ENCODE data around the gene STEAP2.
"Not testable (repeated sequence)": the region's sequence is repeated elsewhere in the genome, so short reads cannot be mapped to it uniquely, and the experiment has no call there.

STEAP2 gene

DNA sequence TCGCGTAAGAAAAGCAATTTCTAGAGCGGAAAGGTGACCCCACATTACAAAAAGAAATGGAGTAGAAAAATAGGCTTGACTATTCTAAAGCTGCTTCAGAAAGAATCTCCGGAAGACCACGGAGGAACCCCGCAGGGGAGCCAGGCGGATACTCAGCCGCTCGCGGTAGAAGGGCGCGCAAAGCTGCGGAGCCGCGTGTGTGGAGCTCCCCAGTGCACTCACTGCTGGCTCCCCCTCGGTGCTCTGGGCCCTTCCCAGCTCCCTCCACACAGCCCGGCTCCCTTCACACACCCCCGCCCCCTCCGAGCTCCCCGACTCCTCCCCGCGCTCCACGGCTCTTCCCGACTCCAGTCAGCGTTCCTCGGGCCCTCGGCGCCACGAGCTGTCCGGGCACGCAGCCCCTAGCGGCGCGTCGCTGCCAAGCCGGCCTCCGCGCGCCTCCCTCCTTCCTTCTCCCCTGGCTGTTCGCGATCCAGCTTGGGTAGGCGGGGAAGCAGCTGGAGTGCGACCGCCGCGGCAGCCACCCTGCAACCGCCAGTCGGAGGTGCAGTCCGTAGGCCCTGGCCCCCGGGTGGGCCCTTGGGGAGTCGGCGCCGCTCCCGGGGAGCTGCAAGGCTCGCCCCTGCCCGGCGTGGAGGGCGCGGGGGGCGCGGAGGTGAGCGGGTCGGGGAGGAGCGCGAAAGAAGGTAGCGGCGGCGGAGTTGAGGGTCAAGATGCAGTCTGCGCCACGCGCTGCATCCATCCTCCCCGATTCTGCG lies at the start of gene STEAP2:
Gene STEAP2, plus strand, starts transcription at position 350 of the 758 bp plus-strand sequence. CDS start 13,343 bp downstream, outside the sequence.
- FAIRE-seq, result no peak

DNA sequence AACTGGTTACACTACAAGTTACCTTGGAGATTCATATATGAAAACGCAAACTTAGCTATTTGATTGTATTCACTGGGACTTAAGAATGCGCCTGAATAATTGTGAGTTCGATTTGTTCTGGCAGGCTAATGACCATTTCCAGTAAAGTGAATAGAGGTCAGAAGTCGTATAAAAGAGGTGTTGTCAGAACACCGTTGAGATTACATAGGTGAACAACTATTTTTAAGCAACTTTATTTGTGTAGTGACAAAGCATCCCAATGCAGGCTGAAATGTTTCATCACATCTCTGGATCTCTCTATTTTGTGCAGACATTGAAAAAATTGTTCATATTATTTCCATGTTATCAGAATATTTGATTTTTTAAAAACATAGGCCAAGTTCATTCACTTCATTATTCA lies 48.0 kb upstream of the STEAP2 start:
- no peak for FAIRE-seq

DNA sequence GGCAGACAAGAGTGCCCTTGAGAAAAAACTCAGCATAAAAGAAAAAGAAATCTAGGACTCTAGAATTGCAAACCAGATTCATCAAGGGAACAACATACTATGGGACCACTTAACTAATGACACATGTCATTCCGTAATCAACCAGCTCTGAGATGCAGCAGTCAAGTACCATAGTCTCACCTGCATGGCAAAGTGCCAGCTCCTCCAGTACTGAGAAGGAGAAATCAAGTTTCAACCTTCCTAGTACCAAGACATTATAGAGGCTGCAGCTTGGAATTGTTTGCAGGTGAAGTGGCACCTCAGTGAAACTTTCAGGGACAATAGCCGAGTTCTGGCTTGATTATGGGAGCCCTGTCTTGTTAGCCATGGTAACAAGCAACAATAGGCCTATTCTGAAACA lies 45.8 kb upstream of the STEAP2 start:
- no peak for FAIRE-seq

DNA sequence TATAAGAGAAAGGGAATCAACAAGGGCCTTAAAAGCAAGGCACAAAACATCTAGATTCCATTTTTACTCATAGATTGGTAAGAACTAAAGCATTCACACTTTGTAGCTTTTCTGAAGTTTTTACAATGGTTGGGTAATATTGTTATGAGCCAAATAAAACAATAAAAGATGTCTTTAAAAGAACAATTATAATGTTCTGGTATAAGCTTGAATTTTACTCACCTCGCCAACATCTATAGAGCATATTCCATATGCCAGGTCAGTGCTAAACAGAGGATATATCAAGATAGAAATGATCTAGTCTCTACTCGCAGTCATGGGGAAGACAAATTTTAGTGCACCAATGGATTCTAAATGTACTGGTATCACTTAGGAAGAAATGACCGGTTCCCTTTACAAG lies 45.4 kb upstream of the STEAP2 start:
- no peak for FAIRE-seq

DNA sequence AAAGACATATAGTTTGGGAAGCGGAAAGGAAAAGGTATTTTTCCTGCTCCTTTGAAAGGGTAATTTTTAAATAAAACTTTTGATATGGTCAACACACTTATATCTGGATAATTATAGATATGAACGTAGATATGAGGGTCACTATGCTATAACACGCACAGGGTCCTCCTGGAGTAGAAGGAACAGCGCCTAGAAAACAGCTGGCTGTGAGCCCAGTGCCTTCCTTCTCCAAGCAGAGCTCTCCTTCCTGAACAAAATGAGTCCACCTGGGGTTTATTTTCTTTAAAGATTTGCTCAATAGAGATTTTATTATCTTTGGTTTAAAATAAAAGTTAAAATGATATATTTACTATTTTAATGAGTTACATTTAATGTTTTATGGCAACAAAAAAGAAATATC lies 44.2 kb upstream of the STEAP2 start:
- no peak for FAIRE-seq

GRCh38 chr7:90169891-90170290 lies 41.6 kb upstream of the STEAP2 start:
- FAIRE-seq, result no peak

GRCh38 chr7:90172121-90172520 lies 39.4 kb upstream of the STEAP2 start:
- FAIRE-seq, result no peak

DNA sequence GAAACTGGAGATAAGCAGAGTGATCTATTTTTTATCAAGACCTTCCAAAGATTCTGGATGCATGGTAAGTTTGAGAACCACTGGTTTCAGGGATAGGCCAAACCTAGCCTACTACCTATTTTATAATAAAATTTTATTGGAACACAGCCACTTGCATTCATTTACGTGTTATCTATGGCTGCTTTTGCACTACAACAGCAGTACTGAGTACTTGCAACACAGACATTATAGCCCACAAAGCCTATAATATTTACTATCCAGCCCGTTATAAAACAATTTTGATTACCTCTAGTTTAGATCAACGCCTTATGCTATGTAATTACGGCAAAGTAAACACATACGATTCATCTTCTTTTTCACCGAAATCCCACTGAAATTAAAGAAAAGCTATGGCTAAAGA lies 38.9 kb upstream of the STEAP2 start:
- FAIRE-seq, result no peak

GRCh38 chr7:90173127-90173844 lies 38.3 kb upstream of the STEAP2 start:
- FAIRE-seq, result no peak

DNA sequence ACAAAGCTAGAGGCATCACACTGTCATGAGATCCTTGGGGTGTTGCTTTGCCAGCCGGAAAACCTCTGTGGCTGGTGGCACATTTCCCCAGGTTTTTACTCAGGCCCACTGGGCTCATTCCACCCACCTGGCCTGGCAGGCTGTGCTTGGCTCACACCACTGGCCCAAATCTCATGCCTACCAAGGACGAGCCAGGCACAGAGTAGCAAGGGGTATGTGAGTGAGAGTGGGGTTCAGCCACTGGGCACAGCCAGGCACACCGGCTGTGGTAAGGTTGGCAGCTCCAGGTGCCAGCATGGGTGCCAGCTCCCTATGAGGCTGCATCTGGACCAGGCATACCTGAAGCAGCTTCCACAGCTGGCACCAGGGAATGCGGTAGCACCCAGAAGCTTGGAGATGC lies 35.9 kb upstream of the STEAP2 start:
- no peak for FAIRE-seq

DNA sequence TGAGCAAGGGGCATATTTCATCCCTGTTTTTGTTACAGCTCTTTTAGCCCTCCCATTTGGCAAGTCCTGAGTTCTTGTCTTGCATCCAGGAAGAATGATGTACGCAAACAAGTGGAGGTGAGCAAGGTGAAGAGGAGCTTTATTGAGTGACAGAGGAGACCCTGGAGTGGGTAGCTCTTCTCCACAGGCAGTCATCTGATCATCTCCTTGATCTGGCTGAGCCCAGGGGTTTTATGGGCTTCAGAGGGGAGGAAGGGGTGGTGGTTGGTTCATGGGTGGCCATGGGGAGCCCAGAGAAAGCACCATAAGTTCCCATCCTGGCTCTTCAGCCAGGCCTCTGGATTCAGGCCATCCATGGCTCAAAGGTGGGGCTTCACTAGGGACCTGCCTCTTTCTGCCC lies 35.3 kb upstream of the STEAP2 start:
- no peak for FAIRE-seq

DNA sequence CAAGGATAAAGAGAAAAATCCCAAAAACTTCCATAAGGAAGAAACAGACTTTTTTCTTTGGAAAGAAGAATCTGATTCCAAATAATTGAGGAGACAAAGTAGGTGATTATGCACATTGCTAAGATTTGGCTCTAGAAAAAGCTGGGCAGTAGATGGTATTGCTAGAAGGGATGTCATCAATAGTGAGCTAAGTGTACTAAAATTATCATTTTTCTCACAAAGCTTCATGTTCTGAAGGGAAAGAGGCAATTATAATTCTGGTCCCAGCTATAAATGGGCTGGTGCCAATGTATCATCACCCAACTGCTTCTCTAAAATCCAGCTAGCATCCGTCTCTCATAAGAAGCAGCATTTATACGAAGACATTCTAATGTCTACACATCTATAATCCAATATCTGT lies 33.4 kb upstream of the STEAP2 start:
- no peak for FAIRE-seq

GRCh38 chr7:90178679-90179278 lies 32.8 kb upstream of the STEAP2 start:
- no peak for FAIRE-seq

GRCh38 chr7:90180011-90180585 lies 31.4 kb upstream of the STEAP2 start:
- no peak for FAIRE-seq

DNA sequence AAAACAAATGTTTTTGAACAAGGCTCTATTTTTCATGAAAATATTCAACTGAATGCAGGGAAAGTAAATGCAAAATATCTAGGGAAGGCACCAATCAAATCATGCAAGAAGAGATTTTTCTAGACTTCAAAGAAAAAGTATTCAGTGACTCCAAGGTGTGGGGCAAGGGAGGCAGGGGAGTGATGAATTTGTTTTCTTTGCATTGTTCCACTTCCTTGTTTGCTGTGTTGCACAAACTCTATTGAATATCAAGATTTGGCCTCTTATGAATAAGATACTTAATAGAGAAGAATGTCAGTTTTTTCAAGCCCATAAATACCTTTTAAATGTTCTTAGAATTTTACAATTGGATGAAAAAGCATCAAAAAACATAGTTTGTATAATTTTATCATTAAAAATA lies 30.9 kb upstream of the STEAP2 start:
- FAIRE-seq, result no peak

DNA sequence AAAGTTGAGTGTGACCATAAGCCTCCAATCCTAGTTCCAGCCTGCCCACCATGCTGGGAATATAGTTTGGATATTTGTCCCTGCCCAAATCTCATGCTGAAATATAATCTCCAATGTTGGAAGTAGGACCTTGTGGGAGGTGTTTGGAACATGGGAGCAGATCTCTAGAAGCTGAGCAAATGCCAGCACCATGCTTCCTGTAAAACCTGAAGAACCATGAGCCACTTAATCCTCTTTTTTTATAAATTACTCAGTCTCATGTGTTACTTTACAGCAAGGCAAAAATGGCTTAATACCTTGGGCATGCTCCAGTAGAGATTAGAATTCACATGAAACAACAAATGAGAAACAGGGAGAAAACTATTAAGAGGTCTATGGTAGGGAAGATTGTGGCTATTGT lies 30.1 kb upstream of the STEAP2 start:
- FAIRE-seq, result no peak

DNA sequence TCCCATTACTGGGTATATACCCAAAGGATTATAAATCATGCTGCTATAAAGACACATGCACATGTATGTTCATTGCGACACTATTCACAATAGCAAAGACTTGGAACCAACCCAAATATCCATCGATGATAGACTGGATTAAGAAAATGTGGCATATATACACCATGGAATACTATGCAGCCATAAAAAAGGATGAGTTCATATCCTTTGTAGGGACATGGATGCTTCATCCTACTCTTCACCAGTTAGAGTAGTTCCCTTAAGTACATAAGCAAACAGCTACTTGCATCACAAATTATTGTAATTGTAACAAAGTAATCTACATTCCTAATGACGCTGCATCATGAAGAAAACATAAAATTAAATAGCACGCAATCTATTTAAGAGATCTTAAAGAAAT lies 25.2 kb upstream of the STEAP2 start:
- not testable (repeated sequence) for FAIRE-seq

DNA sequence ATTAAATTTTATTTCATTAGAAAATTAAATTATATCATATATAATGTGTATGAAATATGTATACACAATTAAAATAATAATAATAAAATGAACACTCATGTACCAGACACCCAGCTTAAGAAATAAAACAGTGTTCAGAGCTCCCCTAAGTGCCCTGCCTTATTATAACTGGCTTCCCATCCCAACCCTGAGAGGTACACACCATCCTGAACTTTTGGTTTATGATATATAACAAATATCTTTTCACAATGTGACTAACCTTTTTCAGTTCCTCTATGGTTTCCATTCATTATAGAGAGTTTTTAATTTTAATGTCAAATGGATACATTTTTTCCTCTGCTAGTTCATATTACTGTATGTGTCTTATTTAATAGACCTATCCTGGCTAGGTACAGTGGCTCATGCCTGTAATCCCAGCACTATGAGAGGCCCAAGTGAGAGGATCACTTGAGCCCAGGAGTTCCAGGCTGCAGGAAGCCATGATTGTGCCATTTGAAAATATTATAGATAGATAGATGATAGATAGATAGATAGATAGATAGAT lies 24.0 kb upstream of the STEAP2 start:
- no peak for FAIRE-seq

DNA sequence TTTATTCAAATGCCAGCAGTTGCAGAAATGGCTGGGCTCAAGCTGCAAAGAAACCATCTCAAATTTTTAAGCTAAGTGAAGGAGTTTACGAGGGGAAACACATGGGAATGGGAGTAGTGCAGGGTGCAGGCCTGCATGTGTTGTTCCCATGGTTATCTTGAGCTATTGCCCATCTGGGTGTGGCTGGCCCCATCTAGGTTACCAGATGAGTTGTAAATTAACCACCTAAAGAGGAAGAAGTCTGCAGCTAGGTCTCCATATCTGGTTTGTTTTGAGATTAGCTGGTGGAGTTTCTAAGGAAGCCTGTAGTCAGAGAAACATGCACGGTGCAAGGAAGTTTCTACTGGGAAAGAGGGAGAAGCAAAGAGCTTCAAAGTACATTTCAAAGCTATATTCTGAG lies 23.3 kb upstream of the STEAP2 start:
- FAIRE-seq, result no peak

DNA sequence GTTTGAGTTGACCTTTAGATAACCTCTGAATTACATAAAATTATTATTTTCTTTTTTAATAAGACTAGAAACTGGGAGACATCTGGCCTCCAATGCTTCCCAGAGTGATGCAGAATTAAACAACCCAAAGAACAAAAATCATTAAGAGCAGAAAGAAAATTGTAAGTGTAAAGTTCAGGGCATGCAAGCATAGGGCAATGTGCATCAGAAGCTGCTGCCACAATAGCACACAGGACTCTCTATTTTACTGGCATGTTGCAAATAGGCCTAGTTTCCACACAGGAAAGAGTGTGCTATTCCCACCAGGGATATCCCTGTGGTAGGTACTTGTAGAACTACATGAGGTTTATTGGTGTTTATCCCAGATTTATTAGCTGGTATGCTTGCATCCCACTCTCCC lies 20.5 kb upstream of the STEAP2 start:
- no peak for FAIRE-seq

GRCh38 chr7:90191648-90192047 lies 19.9 kb upstream of the STEAP2 start:
- FAIRE-seq, result no peak

GRCh38 chr7:90192876-90193750 lies 18.4 kb upstream of the STEAP2 start:
- no peak for FAIRE-seq
